HG02571 (cell line): Measurements from ENCODE around the gene CDH20.

Source experiments
- ATAC-seq: cut with Tn5 transposase; IDR thresholded peaks from one replicate; pipeline ENCODE4 v1.9.1; 2021; ENCODE audit warnings: mild to moderate bottlenecking, moderate library complexity; ENCODE audit not compliant: unreplicated experiment

Gene CDH20

GRCh38 chr18:61420218-61420885 lies 87.1 kb downstream of the CDH20 start:
- no peak for ATAC-seq

GRCh38 chr18:61426492-61427053 lies 93.3 kb downstream of the CDH20 start:
- no peak for ATAC-seq

GRCh38 chr18:61428266-61428665 lies 95.0 kb downstream of the CDH20 start:
- ATAC-seq = no peak

- ATAC-seq = no peak
These were observed 99.4 kb downstream of the CDH20 start for GRCh38 chr18:61432590-61432989.

GRCh38 chr18:61435064-61435652 lies 101.9 kb downstream of the CDH20 start:
- ATAC-seq = no peak

GRCh38 chr18:61443081-61443725 lies 110.0 kb downstream of the CDH20 start:
- no peak for ATAC-seq

GRCh38 chr18:61448316-61448715 lies 115.1 kb downstream of the CDH20 start:
- no peak for ATAC-seq

GRCh38 chr18:61459896-61460648 lies 126.8 kb downstream of the CDH20 start:
- no peak for ATAC-seq

- ATAC-seq = no peak
These were observed 131.4 kb downstream of the CDH20 start for GRCh38 chr18:61464551-61465142.

GRCh38 chr18:61466736-61467135 lies 133.5 kb downstream of the CDH20 start:
- ATAC-seq = no peak

GRCh38 chr18:61470031-61470674 lies 136.9 kb downstream of the CDH20 start:
- ATAC-seq = no peak

GRCh38 chr18:61471541-61471940 lies 138.3 kb downstream of the CDH20 start:
- ATAC-seq = no peak

- ATAC-seq = no peak
These were observed 138.7 kb downstream of the CDH20 start for GRCh38 chr18:61471942-61472341.

GRCh38 chr18:61474341-61474740 lies 141.1 kb downstream of the CDH20 start:
- ATAC-seq = no peak

- ATAC-seq = no peak
These were observed 141.7 kb downstream of the CDH20 start for GRCh38 chr18:61474918-61475317.

GRCh38 chr18:61475931-61476330 lies 142.7 kb downstream of the CDH20 start:
- ATAC-seq = no peak

- ATAC-seq = no peak
These were observed 156.1 kb downstream of the CDH20 start for GRCh38 chr18:61489334-61489733.

GRCh38 chr18:61496374-61496773 lies 163.1 kb downstream of the CDH20 start:
- ATAC-seq = no peak

GRCh38 chr18:61497422-61497821 lies 164.2 kb downstream of the CDH20 start:
- no peak for ATAC-seq

GRCh38 chr18:61502472-61502871 lies 169.2 kb downstream of the CDH20 start:
- ATAC-seq = no peak
